Osteocyte (in vitro differentiated cells): ENCODE results near the gene FRMD3. TPM values are rescaled to one million over a fixed set of nuclear protein-coding genes. Genes with fewer than 3 reads are reported as not detected.

Source experiments
- DNase-seq: peaks from one replicate; pipeline ENCODE4 v3.0.0; 2021; ENCODE audit warnings: mixed read lengths; ENCODE audit not compliant: unreplicated experiment; ENCODE audit errors: extremely low spot score
- H3K27ac Mint-ChIP-seq: one replicate; pipeline ENCODE4 v1.8.0; 2021; ENCODE audit warnings: mild to moderate bottlenecking, mixed read lengths; ENCODE audit not compliant: unreplicated experiment
- H3K27me3 Mint-ChIP-seq: one replicate; pipeline ENCODE4 v1.8.0; 2021; ENCODE audit warnings: mixed read lengths; ENCODE audit not compliant: unreplicated experiment
- H3K36me3 Mint-ChIP-seq: one replicate; pipeline ENCODE4 v1.8.0; 2021; ENCODE audit warnings: mixed read lengths; ENCODE audit not compliant: unreplicated experiment
- H3K4me1 Mint-ChIP-seq: one replicate; pipeline ENCODE4 v1.8.0; 2021; ENCODE audit warnings: mixed read lengths; ENCODE audit not compliant: unreplicated experiment
- H3K4me3 Mint-ChIP-seq: one replicate; pipeline ENCODE4 v1.8.0; 2021; ENCODE audit warnings: mild to moderate bottlenecking, moderate library complexity, mixed read lengths; ENCODE audit not compliant: unreplicated experiment
- H3K9me3 Mint-ChIP-seq: one replicate; pipeline ENCODE4 v1.8.0; 2021; ENCODE audit warnings: mixed read lengths; ENCODE audit not compliant: unreplicated experiment
- total RNA-seq: library from RNA; stranded (reverse); gene quantifications from 2 replicates; pipeline ENCODE4 v1.2.1, GENCODE V29; 2021
- TF ChIP-seq, protein P1 (sequence below): fragments of 200-600 bp; sonication (generic); IDR thresholded peaks from 2 replicates; pipeline ENCODE4 v1.5.0; 2021; ENCODE audit warnings: antibody characterized with exemption, mild to moderate bottlenecking, moderate library complexity

Gene FRMD3
- total RNA-seq, 1 donor from 2014 or later = 0.35 TPM

DNA sequence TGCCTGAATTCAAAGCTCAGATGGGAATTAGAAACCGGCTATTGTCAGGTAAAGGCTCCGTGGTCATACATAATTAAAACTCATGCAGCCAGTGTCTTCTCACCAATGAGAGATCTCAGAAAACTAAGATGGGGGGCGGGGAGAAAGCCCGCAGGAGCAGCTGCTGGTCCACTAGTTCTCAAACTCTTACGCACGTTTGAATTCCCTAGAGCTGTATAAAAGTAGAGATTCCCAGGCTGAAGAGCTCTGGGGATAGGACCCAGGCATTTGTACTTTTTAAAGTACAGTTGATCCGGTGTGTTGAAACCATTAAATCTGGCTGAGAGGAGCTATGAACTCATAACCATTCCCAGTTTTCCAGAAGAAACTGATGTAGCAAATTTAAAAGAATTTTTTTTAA is 68.5 kb downstream of the FRMD3 start:
- Mint-ChIP-seq H3K27ac (no peak overlapping the region), H3K4me1 (no peaks in the 10 kb centered on the region), H3K9me3 (no peaks in the 10 kb centered on the region), H3K4me3 (no peak overlapping the region), H3K36me3 (no peaks in the 10 kb centered on the region), H3K27me3 (no peaks in the 10 kb centered on the region)
- TF ChIP-seq, protein P1, sequence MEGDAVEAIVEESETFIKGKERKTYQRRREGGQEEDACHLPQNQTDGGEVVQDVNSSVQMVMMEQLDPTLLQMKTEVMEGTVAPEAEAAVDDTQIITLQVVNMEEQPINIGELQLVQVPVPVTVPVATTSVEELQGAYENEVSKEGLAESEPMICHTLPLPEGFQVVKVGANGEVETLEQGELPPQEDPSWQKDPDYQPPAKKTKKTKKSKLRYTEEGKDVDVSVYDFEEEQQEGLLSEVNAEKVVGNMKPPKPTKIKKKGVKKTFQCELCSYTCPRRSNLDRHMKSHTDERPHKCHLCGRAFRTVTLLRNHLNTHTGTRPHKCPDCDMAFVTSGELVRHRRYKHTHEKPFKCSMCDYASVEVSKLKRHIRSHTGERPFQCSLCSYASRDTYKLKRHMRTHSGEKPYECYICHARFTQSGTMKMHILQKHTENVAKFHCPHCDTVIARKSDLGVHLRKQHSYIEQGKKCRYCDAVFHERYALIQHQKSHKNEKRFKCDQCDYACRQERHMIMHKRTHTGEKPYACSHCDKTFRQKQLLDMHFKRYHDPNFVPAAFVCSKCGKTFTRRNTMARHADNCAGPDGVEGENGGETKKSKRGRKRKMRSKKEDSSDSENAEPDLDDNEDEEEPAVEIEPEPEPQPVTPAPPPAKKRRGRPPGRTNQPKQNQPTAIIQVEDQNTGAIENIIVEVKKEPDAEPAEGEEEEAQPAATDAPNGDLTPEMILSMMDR = no peak
- no peak for DNase-seq

DNA sequence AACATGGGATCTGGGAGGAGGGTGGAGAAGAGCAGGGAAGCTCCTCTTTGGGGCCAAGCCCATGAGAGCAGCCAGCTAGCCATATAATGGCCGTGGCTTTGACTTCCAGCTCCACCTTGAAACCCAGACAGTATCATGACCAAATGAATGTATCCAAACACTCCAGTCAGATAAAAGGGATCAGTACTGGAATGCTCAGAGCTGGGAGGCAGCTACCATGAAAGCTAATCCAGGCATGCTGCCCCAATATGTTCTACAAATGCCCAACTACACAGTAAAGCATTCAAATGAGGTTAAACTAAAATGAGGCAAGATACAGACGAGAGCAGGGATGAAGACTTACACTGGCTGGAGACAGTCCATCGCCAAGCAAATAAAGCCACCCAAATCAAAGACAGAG is 69.4 kb downstream of the FRMD3 start:
- no peak overlapping the region for H3K4me3 Mint-ChIP-seq
- TF ChIP-seq, protein P1 = no peak
- H3K36me3 Mint-ChIP-seq = no peaks in the 10 kb centered on the region
- H3K4me1 Mint-ChIP-seq = no peaks in the 10 kb centered on the region
- no peaks in the 10 kb centered on the region for H3K9me3 Mint-ChIP-seq
- no peaks in the 10 kb centered on the region for H3K27me3 Mint-ChIP-seq
- no peak for DNase-seq
- no peak overlapping the region for H3K27ac Mint-ChIP-seq

DNA sequence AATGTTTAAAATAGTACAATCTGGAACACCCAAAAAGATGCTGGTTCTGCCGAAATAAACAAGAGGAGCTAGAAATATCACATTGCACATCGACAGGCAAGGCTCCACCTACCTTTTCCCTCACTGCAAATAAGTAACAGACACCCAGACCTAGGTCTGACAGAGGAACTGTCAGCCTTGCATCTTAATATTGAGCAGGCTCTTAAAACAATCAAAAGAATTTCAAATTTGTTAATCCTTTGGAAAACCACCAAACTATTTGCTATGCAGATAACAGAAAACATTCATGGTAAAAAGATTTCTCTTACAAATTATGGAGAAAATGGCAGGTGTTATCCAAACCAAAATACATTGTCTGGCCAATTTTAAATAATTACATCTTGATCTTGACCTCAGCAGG is 71.3 kb downstream of the FRMD3 start:
- no peaks in the 10 kb centered on the region for H3K36me3 Mint-ChIP-seq
- TF ChIP-seq, protein P1 = no peak
- no peak for DNase-seq
- no peak overlapping the region for H3K4me3 Mint-ChIP-seq
- no peak overlapping the region for H3K27ac Mint-ChIP-seq
- no peaks in the 10 kb centered on the region for H3K4me1 Mint-ChIP-seq
- no peaks in the 10 kb centered on the region for H3K9me3 Mint-ChIP-seq
- H3K27me3 Mint-ChIP-seq = no peaks in the 10 kb centered on the region

DNA sequence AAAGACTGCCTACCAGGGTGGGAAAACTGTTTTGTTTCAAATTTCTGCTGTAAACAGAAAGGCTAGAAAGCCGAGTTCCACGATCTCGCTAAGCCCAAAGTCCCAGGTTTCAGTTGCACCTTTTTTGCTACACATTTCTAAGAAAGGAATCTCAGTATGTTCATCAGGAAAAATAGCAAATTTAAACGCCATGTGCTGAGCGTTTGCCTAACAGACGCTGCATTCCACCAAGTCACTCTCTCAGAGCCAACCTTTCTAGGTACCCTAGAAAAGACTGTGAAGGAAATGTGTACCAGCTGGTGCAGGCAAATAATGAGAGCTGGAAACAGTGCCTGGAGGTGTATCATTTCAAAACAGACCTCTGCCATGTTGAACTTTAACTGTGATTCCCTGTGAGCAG is 71.8 kb downstream of the FRMD3 start:
- no peak overlapping the region for H3K27ac Mint-ChIP-seq
- TF ChIP-seq, protein P1 = no peak
- peaks cover under 1% of the 10 kb centered on the region for H3K9me3 Mint-ChIP-seq
- no peaks in the 10 kb centered on the region for H3K4me1 Mint-ChIP-seq
- H3K4me3 Mint-ChIP-seq = no peak overlapping the region
- H3K36me3 Mint-ChIP-seq = no peaks in the 10 kb centered on the region
- no peaks in the 10 kb centered on the region for H3K27me3 Mint-ChIP-seq
- no peak for DNase-seq

DNA sequence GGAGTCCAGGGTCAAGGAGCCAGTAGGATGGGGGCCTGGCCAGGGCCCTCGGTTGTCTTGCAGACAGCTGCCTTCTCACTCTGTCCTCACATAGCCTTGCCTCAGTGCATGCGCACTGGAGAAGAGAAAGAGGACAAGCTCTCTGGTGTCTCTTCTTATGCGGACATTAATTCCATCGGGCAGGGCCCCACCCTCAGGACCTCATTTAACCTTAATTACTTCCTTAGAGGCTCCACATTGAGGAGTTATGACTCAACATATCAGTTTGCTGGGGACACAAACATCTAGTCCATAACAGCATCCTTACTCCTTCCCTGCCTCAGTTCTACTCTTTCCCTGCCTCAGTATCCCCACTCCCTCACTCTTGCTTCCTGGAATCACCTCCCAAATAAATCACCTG is 78.4 kb downstream of the FRMD3 start:
- H3K27ac Mint-ChIP-seq = no peak overlapping the region
- H3K4me1 Mint-ChIP-seq = no peaks in the 10 kb centered on the region

More for the DNA sequence above, 78.4 kb downstream of the FRMD3 start:
- H3K36me3 Mint-ChIP-seq = no peaks in the 10 kb centered on the region
- no peak for DNase-seq
- H3K27me3 Mint-ChIP-seq = no peaks in the 10 kb centered on the region
- TF ChIP-seq, protein P1 = no peak
- H3K4me3 Mint-ChIP-seq = no peak overlapping the region
- peaks cover 8% of the 10 kb centered on the region for H3K9me3 Mint-ChIP-seq
